ENCODE data around the gene FAM200C.

- TF ChIP-seq, protein P1, sequence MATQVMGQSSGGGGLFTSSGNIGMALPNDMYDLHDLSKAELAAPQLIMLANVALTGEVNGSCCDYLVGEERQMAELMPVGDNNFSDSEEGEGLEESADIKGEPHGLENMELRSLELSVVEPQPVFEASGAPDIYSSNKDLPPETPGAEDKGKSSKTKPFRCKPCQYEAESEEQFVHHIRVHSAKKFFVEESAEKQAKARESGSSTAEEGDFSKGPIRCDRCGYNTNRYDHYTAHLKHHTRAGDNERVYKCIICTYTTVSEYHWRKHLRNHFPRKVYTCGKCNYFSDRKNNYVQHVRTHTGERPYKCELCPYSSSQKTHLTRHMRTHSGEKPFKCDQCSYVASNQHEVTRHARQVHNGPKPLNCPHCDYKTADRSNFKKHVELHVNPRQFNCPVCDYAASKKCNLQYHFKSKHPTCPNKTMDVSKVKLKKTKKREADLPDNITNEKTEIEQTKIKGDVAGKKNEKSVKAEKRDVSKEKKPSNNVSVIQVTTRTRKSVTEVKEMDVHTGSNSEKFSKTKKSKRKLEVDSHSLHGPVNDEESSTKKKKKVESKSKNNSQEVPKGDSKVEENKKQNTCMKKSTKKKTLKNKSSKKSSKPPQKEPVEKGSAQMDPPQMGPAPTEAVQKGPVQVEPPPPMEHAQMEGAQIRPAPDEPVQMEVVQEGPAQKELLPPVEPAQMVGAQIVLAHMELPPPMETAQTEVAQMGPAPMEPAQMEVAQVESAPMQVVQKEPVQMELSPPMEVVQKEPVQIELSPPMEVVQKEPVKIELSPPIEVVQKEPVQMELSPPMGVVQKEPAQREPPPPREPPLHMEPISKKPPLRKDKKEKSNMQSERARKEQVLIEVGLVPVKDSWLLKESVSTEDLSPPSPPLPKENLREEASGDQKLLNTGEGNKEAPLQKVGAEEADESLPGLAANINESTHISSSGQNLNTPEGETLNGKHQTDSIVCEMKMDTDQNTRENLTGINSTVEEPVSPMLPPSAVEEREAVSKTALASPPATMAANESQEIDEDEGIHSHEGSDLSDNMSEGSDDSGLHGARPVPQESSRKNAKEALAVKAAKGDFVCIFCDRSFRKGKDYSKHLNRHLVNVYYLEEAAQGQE (IDR thresholded peaks at IDR 0.05; ENCODE audit: insufficient read depth in 1 of 2, low read depth in 2 of 2, low read length in 2 of 2): no peak
- TF ChIP-seq POLR2AphosphoS5 (IDR thresholded peaks at IDR 0.05; ENCODE audit: low read depth, low read length) (no peak), TAF1 (IDR thresholded peaks at IDR 0.05; ENCODE audit: borderline replicate concordance, insufficient read depth, low read length) (no peak), SIN3A (IDR thresholded peaks at IDR 0.05; ENCODE audit: borderline replicate concordance, insufficient read depth, low read length) (no peak), FOXP2 (optimal IDR thresholded peaks at IDR 0.05; ENCODE audit: borderline replicate concordance, extremely low read depth, extremely low read length, insufficient read depth) (no peak)
These were observed 22.2 kb downstream of the FAM200C start for GRCh38 chr5:160377651-160378050.

Data from PFSK-1 (cell line).